GM18873 (cell line): ENCODE data around the gene ZC3H7B.
"Not testable (repeated sequence)": the region's sequence is repeated elsewhere in the genome, so short reads cannot be mapped to it uniquely, and the experiment has no call there.

Experiments
- ATAC-seq: cut with Tn5 transposase; IDR thresholded peaks from one replicate; pipeline ENCODE4 v1.9.1; 2021; ENCODE audit warnings: mild to moderate bottlenecking, moderate library complexity, moderate number of reproducible peaks; ENCODE audit not compliant: unreplicated experiment, low FRiP score

Gene ZC3H7B

GRCh38 chr22:41285820-41286638 lies 15.3 kb upstream of the ZC3H7B start, which contains the start of gene RANGAP1:
Gene RANGAP1, minus strand, starts transcription at chr22:41286187. Its CDS starts 5,143 bp downstream, at chr22:41281044.
- peak; percentile 87 for ATAC-seq

GRCh38 chr22:41286639-41287091 lies 14.7 kb upstream of the ZC3H7B start:
- peak; percentile 16 for ATAC-seq

GRCh38 chr22:41288245-41288946 lies 12.9 kb upstream of the ZC3H7B start:
- no peak for ATAC-seq

- ATAC-seq: no peak
Observed at GRCh38 chr22:41289671-41290070, 11.7 kb upstream of the ZC3H7B start.

GRCh38 chr22:41290262-41291221 lies 10.8 kb upstream of the ZC3H7B start:
- no peak for ATAC-seq

GRCh38 chr22:41294816-41295215 lies 6.5 kb upstream of the ZC3H7B start:
- not testable (repeated sequence) for ATAC-seq

- ATAC-seq: no peak
Observed at GRCh38 chr22:41296826-41297667, 4.3 kb upstream of the ZC3H7B start.

- ATAC-seq: no peak
Observed at GRCh38 chr22:41300661-41301060, 664 bp upstream of the ZC3H7B start.

GRCh38 chr22:41302021-41302767 lies 869 bp downstream of the ZC3H7B start:
- ATAC-seq: no peak

GRCh38 chr22:41302811-41303210 lies 1.5 kb downstream of the ZC3H7B start:
- ATAC-seq: no peak

- ATAC-seq: no peak
Observed at GRCh38 chr22:41305646-41306045, 4.3 kb downstream of the ZC3H7B start.

GRCh38 chr22:41308054-41308453 lies 6.7 kb downstream of the ZC3H7B start:
- no peak for ATAC-seq

- ATAC-seq: no peak
Observed at GRCh38 chr22:41308544-41308947, 7.2 kb downstream of the ZC3H7B start.

- ATAC-seq: no peak
Observed at GRCh38 chr22:41310336-41310735, 9.0 kb downstream of the ZC3H7B start.

- no peak for ATAC-seq
Observed at GRCh38 chr22:41311487-41311886, 10.2 kb downstream of the ZC3H7B start.

GRCh38 chr22:41314821-41315220 lies 13.5 kb downstream of the ZC3H7B start:
- no peak for ATAC-seq

GRCh38 chr22:41315586-41315985 lies 14.3 kb downstream of the ZC3H7B start:
- ATAC-seq: no peak

GRCh38 chr22:41320416-41321240 lies 19.3 kb downstream of the ZC3H7B start:
- ATAC-seq: no peak
